ENCODE data around the gene PABPN1L. TPM values are rescaled to one million over a fixed set of nuclear protein-coding genes. Genes with fewer than 3 reads are reported as not detected.

Gene PABPN1L
- total RNA-seq, 1 donor from 2014 or later: not detected

DNA sequence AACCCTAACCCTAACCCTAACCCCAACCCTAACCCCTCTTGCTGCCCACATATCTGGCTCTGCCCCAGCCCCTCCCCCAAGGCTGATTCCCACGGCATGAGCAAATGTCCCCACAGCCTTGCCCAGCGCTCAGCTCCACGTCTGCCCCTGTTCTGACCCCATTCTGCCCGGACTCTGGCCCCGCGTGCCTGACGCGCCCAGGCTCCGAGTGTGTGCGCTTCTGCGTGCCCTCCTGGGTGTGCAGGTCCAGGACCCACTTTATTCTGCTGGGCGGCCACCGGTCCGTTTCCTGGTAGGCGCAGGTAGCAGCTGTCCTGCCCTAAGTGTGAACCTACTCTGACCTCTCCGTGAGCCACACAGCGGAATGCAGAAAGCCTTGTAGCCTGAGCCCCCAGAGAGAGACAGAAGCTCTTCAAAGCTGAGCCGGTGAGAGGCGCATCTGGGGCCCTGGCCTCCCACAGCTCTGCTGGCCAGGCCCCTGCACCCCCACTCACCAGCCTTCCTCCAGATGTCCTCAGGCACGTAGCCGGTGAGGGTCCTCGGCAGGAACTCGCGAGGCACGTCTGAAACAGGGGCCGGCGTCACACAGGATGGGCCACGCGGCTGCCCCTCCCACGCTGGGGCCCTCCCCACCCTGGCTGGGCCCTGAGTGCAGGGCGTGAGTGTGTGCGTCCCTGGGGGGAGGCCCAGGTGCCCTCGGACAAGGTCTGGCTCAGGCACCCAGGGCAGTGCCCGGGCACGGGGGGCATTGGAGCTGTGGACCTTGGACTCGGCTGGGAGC is 14.0 kb upstream of the PABPN1L start:
- no peak for DNase-seq (ENCODE audit: low read depth, low spot score)
- Mint-ChIP-seq H3K9me3 (no peaks in the 10 kb centered on the region), H3K27ac (ENCODE audit: unreplicated experiment) (no peak overlapping the region), H3K27me3 (ENCODE audit: low read depth) (no peaks in the 10 kb centered on the region), H3K36me3 (ENCODE audit: low read depth) (no peaks in the 10 kb centered on the region), H3K4me3 (no peak overlapping the region), H3K4me1 (no peaks in the 10 kb centered on the region)
- TF ChIP-seq, protein P1, sequence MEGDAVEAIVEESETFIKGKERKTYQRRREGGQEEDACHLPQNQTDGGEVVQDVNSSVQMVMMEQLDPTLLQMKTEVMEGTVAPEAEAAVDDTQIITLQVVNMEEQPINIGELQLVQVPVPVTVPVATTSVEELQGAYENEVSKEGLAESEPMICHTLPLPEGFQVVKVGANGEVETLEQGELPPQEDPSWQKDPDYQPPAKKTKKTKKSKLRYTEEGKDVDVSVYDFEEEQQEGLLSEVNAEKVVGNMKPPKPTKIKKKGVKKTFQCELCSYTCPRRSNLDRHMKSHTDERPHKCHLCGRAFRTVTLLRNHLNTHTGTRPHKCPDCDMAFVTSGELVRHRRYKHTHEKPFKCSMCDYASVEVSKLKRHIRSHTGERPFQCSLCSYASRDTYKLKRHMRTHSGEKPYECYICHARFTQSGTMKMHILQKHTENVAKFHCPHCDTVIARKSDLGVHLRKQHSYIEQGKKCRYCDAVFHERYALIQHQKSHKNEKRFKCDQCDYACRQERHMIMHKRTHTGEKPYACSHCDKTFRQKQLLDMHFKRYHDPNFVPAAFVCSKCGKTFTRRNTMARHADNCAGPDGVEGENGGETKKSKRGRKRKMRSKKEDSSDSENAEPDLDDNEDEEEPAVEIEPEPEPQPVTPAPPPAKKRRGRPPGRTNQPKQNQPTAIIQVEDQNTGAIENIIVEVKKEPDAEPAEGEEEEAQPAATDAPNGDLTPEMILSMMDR (conservative IDR thresholded peaks at IDR 0.05): no peak

DNA sequence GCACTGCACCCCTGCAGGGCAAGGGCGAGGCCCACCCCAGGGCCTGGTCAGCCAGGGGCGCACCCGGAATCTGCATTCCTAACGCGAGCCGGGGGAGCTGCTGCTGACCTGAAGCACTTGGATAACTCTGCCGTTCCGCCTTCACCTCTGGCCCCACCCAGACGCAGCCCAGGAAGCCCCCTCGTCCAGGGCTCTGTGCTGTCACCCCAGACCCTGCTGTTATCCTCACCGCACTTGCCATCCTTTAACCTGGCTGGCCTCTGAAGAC is 13.3 kb upstream of the PABPN1L start:
- DNase-seq (ENCODE audit: low read depth, low spot score): no peak
- no peaks in the 10 kb centered on the region for H3K27me3 Mint-ChIP-seq (ENCODE audit: low read depth)
- no peaks in the 10 kb centered on the region for H3K4me1 Mint-ChIP-seq
- TF ChIP-seq, protein P1 (conservative IDR thresholded peaks at IDR 0.05): no peak
- no peaks in the 10 kb centered on the region for H3K36me3 Mint-ChIP-seq (ENCODE audit: low read depth)
- H3K4me3 Mint-ChIP-seq: no peak overlapping the region
- H3K27ac Mint-ChIP-seq (ENCODE audit: unreplicated experiment): peak overlapping the region; percentile 52
- H3K9me3 Mint-ChIP-seq: no peaks in the 10 kb centered on the region

DNA sequence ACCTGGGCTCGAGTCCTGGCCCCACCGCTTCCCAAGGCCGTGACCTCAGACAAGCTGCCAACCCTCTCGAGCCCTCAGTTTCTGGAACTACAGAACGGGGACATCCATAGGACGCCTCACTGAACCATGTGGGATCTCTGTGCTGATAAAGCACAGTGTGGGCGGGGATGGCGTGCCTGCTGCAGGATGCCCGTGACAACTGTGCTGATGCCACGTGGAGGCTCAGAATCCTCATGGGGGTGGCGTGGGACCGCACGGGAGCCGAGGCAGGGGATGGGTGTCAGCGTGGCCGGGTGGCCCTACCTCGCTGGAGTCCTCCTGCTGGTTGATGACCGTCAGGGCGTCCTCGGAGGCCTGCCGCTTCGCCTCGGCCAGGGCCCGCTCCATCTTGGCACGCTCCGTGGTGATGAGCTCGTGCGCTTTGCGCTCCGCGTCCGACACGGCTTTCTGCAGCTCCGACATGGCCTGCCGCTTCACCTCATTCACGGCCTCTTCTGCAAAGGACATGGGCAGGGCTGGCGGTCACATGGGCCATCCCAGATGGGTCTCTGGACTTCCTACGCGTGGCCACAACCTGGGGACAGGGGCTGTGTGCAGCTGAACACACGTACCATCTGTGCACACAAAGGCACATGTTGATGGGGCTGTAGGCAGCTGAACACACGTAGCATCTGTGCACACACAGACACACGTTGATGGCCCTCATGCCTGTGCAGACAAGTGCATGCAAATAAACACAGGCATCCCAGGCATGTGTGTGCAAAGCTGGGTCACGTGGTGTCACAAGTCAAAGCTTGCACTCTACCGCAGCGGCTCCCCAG is 12.7 kb upstream of the PABPN1L start:
- Mint-ChIP-seq H3K9me3 (no peaks in the 10 kb centered on the region), H3K4me1 (no peaks in the 10 kb centered on the region), H3K4me3 (no peak overlapping the region), H3K36me3 (ENCODE audit: low read depth) (no peaks in the 10 kb centered on the region), H3K27ac (ENCODE audit: unreplicated experiment) (no peak overlapping the region), H3K27me3 (ENCODE audit: low read depth) (no peaks in the 10 kb centered on the region)
- TF ChIP-seq, protein P1 (conservative IDR thresholded peaks at IDR 0.05): no peak
- no peak for DNase-seq (ENCODE audit: low read depth, low spot score)

DNA sequence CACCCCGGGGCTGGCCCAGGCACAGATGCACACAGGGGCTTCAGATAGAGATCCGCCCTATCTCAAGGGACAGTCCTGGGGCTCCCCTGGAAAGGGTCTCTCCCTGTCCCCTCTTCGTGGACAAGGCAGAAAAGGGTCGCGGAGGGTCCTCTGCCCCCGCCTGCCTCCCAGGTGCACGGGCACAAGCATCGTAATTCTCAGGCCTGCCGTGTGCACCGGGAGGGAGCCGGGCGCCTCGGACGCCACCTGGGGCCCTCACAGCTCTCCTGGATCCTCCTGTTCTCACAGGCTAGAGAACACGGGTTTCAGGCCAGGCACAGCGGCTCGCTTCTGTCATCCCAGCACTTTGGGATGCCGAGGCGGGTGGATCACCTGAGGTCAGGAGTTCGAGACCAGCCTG is 11.9 kb upstream of the PABPN1L start:
- DNase-seq (ENCODE audit: low read depth, low spot score): no peak
- Mint-ChIP-seq H3K4me1 (no peaks in the 10 kb centered on the region), H3K27me3 (ENCODE audit: low read depth) (no peaks in the 10 kb centered on the region), H3K27ac (ENCODE audit: unreplicated experiment) (no peak overlapping the region), H3K36me3 (ENCODE audit: low read depth) (no peaks in the 10 kb centered on the region), H3K4me3 (no peak overlapping the region), H3K9me3 (no peaks in the 10 kb centered on the region)
- TF ChIP-seq, protein P1 (conservative IDR thresholded peaks at IDR 0.05): no peak

DNA sequence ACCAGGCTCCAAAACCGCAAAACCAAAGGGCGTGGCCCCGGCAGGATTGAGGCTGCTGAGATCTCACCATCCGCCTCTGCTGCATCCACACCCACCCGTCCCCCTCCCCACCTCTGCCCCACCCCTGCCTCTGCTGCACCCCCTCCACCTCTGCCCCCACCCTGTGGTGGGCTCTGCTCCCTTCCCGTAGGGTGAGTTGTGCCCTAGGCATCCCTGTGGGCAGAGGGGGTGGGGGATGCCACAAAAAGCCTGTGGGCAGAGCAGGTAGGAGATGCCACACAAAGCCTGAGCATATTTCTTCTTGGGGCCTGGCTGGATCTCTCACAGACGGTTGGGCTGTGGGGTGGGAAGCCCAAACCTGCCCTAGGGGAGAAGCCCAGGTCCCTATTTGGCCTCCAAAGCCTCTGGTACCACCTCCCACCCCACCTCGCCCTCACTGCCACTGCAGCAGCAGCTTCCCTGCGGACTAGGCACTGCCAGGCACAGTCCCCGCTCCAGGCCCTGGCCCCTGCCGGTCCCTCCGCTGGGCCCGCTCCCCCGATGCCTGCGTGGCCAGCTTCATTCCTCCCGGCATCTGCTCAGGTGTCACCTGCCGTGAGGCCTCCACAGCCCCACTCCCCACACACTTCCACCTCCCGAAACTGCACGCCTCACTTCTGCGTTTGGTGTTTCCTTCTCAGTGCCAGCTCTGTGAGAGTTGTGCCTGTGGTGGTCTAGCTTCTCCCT is 11.3 kb upstream of the PABPN1L start:
- no peaks in the 10 kb centered on the region for H3K9me3 Mint-ChIP-seq
- no peak overlapping the region for H3K4me3 Mint-ChIP-seq
- no peaks in the 10 kb centered on the region for H3K27me3 Mint-ChIP-seq (ENCODE audit: low read depth)
- TF ChIP-seq, protein P1 (conservative IDR thresholded peaks at IDR 0.05): no peak
- H3K4me1 Mint-ChIP-seq: no peaks in the 10 kb centered on the region
- H3K27ac Mint-ChIP-seq (ENCODE audit: unreplicated experiment): no peak overlapping the region
- H3K36me3 Mint-ChIP-seq (ENCODE audit: low read depth): no peaks in the 10 kb centered on the region
- no peak for DNase-seq (ENCODE audit: low read depth, low spot score)
